ENCODE results near the gene RAB11FIP3. TPM values are rescaled to one million over a fixed set of nuclear protein-coding genes. Genes with fewer than 3 reads are reported as not detected.

Gene RAB11FIP3
- total and polyA plus RNA-seq, 9 donors = 18.0 to 58.1 (median 38.1) TPM

- 71 to 74% (median 73%) methylated on average over 23 of the region's 23 CpGs for WGBS, 3 donors
- intact Hi-C loops (cut with DNase I) = loop anchor here in 1 of 4 donors (10.0 kb wide), 1 partner anchor 1162 kb away; no protein-coding TSS in a partner anchor
- no peaks in the 10 kb centered on the region for H3K9me3 ChIP-seq
- TF ChIP-seq EP300 (IDR thresholded peaks at IDR 0.05) = no peak
- no peak for TF ChIP-seq POLR2A (IDR thresholded peaks at IDR 0.05)
- TF ChIP-seq CTCF (IDR thresholded peaks at IDR 0.05) = no peak
- DNase-seq = peak in 3 of 5 donors; percentile 44 to 60 (median 56)
- no peak overlapping the region for H3K4me3 ChIP-seq
- no peak overlapping the region for H3K27ac ChIP-seq
- no peaks in the 10 kb centered on the region for H3K36me3 ChIP-seq
- H3K27me3 ChIP-seq = no peaks in the 10 kb centered on the region
- peaks cover 6% of the 10 kb centered on the region for H3K4me1 ChIP-seq (ENCODE audit: insufficient read depth)
These were observed 97.1 kb downstream of the RAB11FIP3 start for GRCh38 chr16:522320-523096.

- no peak overlapping the region for H3K4me3 ChIP-seq
- peaks cover 6% of the 10 kb centered on the region for H3K4me1 ChIP-seq (ENCODE audit: insufficient read depth)
- TF ChIP-seq CTCF (IDR thresholded peaks at IDR 0.05) (no peak), EP300 (IDR thresholded peaks at IDR 0.05) (no peak), POLR2A (IDR thresholded peaks at IDR 0.05) (no peak)
- WGBS, 3 donors = 86 to 89% (median 89%) methylated on average over 22 of the region's 22 CpGs
- intact Hi-C loops (cut with DNase I) = loop anchor here in 1 of 4 donors (10.0 kb wide), 1 partner anchor 1162 kb away; no protein-coding TSS in a partner anchor
- DNase-seq = no peak
- no peaks in the 10 kb centered on the region for H3K9me3 ChIP-seq
- H3K27ac ChIP-seq = no peak overlapping the region
- no peaks in the 10 kb centered on the region for H3K36me3 ChIP-seq
- H3K27me3 ChIP-seq = no peaks in the 10 kb centered on the region
These were observed 97.8 kb downstream of the RAB11FIP3 start for GRCh38 chr16:523097-523741.

GRCh38 chr16:524274-525040 is 99.0 kb downstream of the RAB11FIP3 start:
- DNase-seq = peak in 3 of 5 donors; percentile 39 to 53 (median 39)
- peaks cover 16% of the 10 kb centered on the region for H3K4me1 ChIP-seq (ENCODE audit: insufficient read depth)
- H3K4me3 ChIP-seq = no peak overlapping the region
- intact Hi-C loops (cut with DNase I) = loop anchor here in 1 of 4 donors (10.0 kb wide), 1 partner anchor 1160 kb away; no protein-coding TSS in a partner anchor
- WGBS, 3 donors = 54 to 63% (median 62%) methylated on average over 24 of the region's 24 CpGs
- H3K27me3 ChIP-seq = no peaks in the 10 kb centered on the region
- no peaks in the 10 kb centered on the region for H3K36me3 ChIP-seq
- no peaks in the 10 kb centered on the region for H3K9me3 ChIP-seq
- H3K27ac ChIP-seq = no peak overlapping the region
- TF ChIP-seq CTCF (IDR thresholded peaks at IDR 0.05) = no peak
- no peak for TF ChIP-seq EP300 (IDR thresholded peaks at IDR 0.05)
- TF ChIP-seq POLR2A (IDR thresholded peaks at IDR 0.05) = no peak

- TF ChIP-seq EP300 (IDR thresholded peaks at IDR 0.05) (no peak), POLR2A (IDR thresholded peaks at IDR 0.05) (no peak), CTCF (IDR thresholded peaks at IDR 0.05) (no peak)
- no peak for DNase-seq
- no peak overlapping the region for H3K27ac ChIP-seq
- H3K4me3 ChIP-seq = no peak overlapping the region
- intact Hi-C loops (cut with DNase I) = loop anchor here in 1 of 4 donors (10.0 kb wide), 1 partner anchor 1160 kb away; no protein-coding TSS in a partner anchor
- no peaks in the 10 kb centered on the region for H3K36me3 ChIP-seq
- no peaks in the 10 kb centered on the region for H3K27me3 ChIP-seq
- 88 to 94% (median 94%) methylated on average over 8 of the region's 8 CpGs for WGBS, 3 donors
- H3K9me3 ChIP-seq = no peaks in the 10 kb centered on the region
- H3K4me1 ChIP-seq (ENCODE audit: insufficient read depth) = peaks cover 20% of the 10 kb centered on the region
These were observed 99.7 kb downstream of the RAB11FIP3 start for GRCh38 chr16:525123-525519.

Data from ovary (tissue), 9 donors.